B cell (primary cell): ENCODE results near the gene GPR156. TPM values are rescaled to one million over a fixed set of nuclear protein-coding genes. Genes with fewer than 3 reads are reported as not detected.

Source experiments
- ATAC-seq: fragments of 200-7000 bp; cut with Tn5 transposase; one replicate; pipeline ENCODE4 v1.10.0; 2021; ENCODE audit warnings: low read depth, mild to moderate bottlenecking, moderate number of reproducible peaks, moderate library complexity
- CTCF ChIA-PET: fragments of 350-600 bp; sonication (Branson Sonifier 250); formaldehyde crosslinking; loops from one replicate; lab custom pipeline; 2021; ENCODE audit warnings: antibody characterized with exemption, inconsistent platforms; lab: Charles Lee
- POLR2A ChIA-PET: fragments of 350-600 bp; sonication (Branson Sonifier 250); formaldehyde crosslinking; loops from one replicate; lab custom pipeline; 2021; ENCODE audit warnings: antibody characterized with exemption; lab: Charles Lee
- DNase-seq: peaks from one replicate; pipeline ENCODE4 v3.0.0; 2013
- H2AFZ ChIP-seq: 2 replicates; pipeline ENCODE4 v1.6.1; 2012; ENCODE audit warnings: mild to moderate bottlenecking, low read depth, low read length; ENCODE audit not compliant: insufficient read depth, poor library complexity, severe bottlenecking
- H3K27ac ChIP-seq, 2 donors: 1 replicate in 1 of 2; 2 replicates in 1 of 2; pipeline ENCODE4 v1.5.1; 2012 to 2013; ENCODE audit warnings: low read length in 2 of 2, mild to moderate bottlenecking in 2 of 2, moderate library complexity in 1 of 2
- H3K27me3 ChIP-seq, 4 experiments: fragments of 200-600 bp in 1 of 4; sonication (generic) in 1 of 4; replicated peaks in 1 of 4; 1 replicate in 2 of 4; 2 replicates in 2 of 4; pipeline versions ENCODE4 v1.6.1 to v1.7.0; 2013 to 2016; ENCODE audit warnings: low read length in 3 of 4, mild to moderate bottlenecking in 2 of 4, mixed read lengths in 1 of 4, moderate library complexity in 1 of 4; ENCODE audit not compliant: insufficient read depth in 4 of 4, control insufficient read depth in 3 of 4; ENCODE audit errors: control extremely low read depth in 1 of 4
- H3K36me3 ChIP-seq, 2 experiments: replicated peaks in 1 of 2; 1 replicate in 1 of 2; 2 replicates in 1 of 2; pipeline versions ENCODE4 v1.6.1 to v1.7.1; 2013; ENCODE audit warnings: low read length in 1 of 2; ENCODE audit not compliant: insufficient read depth in 2 of 2, control insufficient read depth in 1 of 2; ENCODE audit errors: control extremely low read depth in 1 of 2, extremely low read depth in 1 of 2
- H3K4me1 ChIP-seq, 2 donors: fragments of 200-600 bp in 1 of 2; sonication (generic) in 1 of 2; 1 replicate in 1 of 2; 2 replicates in 1 of 2; pipeline versions ENCODE4 v1.5.1 to v1.6.1; 2013 to 2017; ENCODE audit warnings: low read length in 2 of 2; ENCODE audit not compliant: control insufficient read depth in 2 of 2, insufficient read depth in 2 of 2
- H3K4me2 ChIP-seq: replicated peaks from 2 replicates; pipeline ENCODE3; 2012; ENCODE audit warnings: mild to moderate bottlenecking, low read depth, low read length; ENCODE audit not compliant: poor library complexity, severe bottlenecking
- H3K4me3 ChIP-seq, 5 experiments: fragments of 200-600 bp in 1 of 5; sonication (generic) in 1 of 5; 1 replicate in 3 of 5; 2 replicates in 2 of 5; pipeline versions ENCODE4 v1.5.1 to v1.7.0; 2011 to 2016; ENCODE audit warnings: low read length in 4 of 5, mild to moderate bottlenecking in 4 of 5, low read depth in 2 of 5, control low read depth in 1 of 5, moderate library complexity in 1 of 5; ENCODE audit not compliant: insufficient read depth in 1 of 5; ENCODE audit errors: control extremely low read depth in 1 of 5, extremely low read depth in 1 of 5
- H3K79me2 ChIP-seq: fragments of 200-600 bp; sonication (generic); one replicate; pipeline ENCODE4 v1.6.0; 2016; ENCODE audit warnings: low read length; ENCODE audit not compliant: control insufficient read depth, insufficient read depth
- H3K9ac ChIP-seq: fragments of 200-600 bp; sonication (generic); 2 replicates; pipeline ENCODE4 v1.6.1; 2017; ENCODE audit warnings: mild to moderate bottlenecking, low read length, moderate library complexity
- H3K9me3 ChIP-seq, 3 donors: one replicate each; pipeline versions ENCODE4 v1.6.1 to v1.7.1; 2013; ENCODE audit warnings: low read length in 2 of 3; ENCODE audit not compliant: control insufficient read depth in 2 of 3, insufficient read depth in 1 of 3; ENCODE audit errors: control extremely low read depth in 1 of 3
- H4K20me1 ChIP-seq: 2 replicates; pipeline ENCODE4 v1.6.0; 2012; ENCODE audit warnings: mild to moderate bottlenecking, low read length; ENCODE audit not compliant: insufficient read depth, control insufficient read depth, poor library complexity, severe bottlenecking
- H3K27ac Mint-ChIP-seq: one replicate; pipeline ENCODE4 v1.8.0; 2021; ENCODE audit warnings: mixed read lengths
- H3K27me3 Mint-ChIP-seq: one replicate; pipeline ENCODE4 v1.8.0; 2021; ENCODE audit warnings: mixed read lengths
- H3K4me1 Mint-ChIP-seq: one replicate; pipeline ENCODE4 v1.8.0; 2021; ENCODE audit warnings: mixed read lengths
- H3K4me3 Mint-ChIP-seq: one replicate; pipeline ENCODE4 v1.8.0; 2021; ENCODE audit warnings: mixed read lengths
- H3K9me3 Mint-ChIP-seq: one replicate; pipeline ENCODE4 v1.8.0; 2022; ENCODE audit warnings: mixed read lengths; ENCODE audit not compliant: insufficient read depth
- CTCF ChIP-seq: fragments of 200-600 bp; IDR thresholded peaks from one replicate; pipeline ENCODE4 v1.8.0; 2022; ENCODE audit warnings: antibody characterized with exemption, mild to moderate bottlenecking
- EZH2 ChIP-seq: IDR thresholded peaks from 2 replicates; pipeline ENCODE4 v1.6.1; 2012; ENCODE audit warnings: borderline replicate concordance, low read depth, mild to moderate bottlenecking, moderate library complexity, low read length; ENCODE audit not compliant: insufficient read depth, poor library complexity, severe bottlenecking
- WGBS: methylation state at CpG from one replicate; pipeline ENCODE4 v1.1.5; 2013; ENCODE audit warnings: missing lambda C conversion rate; ENCODE audit not compliant: insufficient coverage; 5-methylcytosine and 5-hydroxymethylcytosine counted together
- intact Hi-C: fragments of 100-400 bp; cut with micrococcal nuclease; formaldehyde crosslinking; loops from one replicate; pipeline ENCODE4 v1.10.0; 2022
- polyA plus RNA-seq: library from polyadenylated mRNA; depleted of rRNA; stranded (reverse); fragments of >200 nt; gene quantifications from 2 replicates; pipeline ENCODE4 v1.2.3, GENCODE V29; 2012
- total RNA-seq, 2 donors: library from RNA; stranded (reverse); fragments of 120-200 nt in 1 of 2; gene quantifications; 1 replicate in 1 of 2; 2 replicates in 1 of 2; pipeline versions ENCODE4 v1.2.3 to v1.2.4, GENCODE V29; 2013 to 2022

Gene GPR156
- total and polyA plus RNA-seq, 2 donors (not counting 1 experiment from before 2014, with no cell fraction given), result 0.03 to 0.20 TPM

- no peaks in the 10 kb centered on the region for H3K4me1 Mint-ChIP-seq
- H4K20me1 ChIP-seq, result no peaks in the 10 kb centered on the region
- H3K27me3 Mint-ChIP-seq, result peaks cover 41% of the 10 kb centered on the region
- no peak overlapping the region for H3K4me2 ChIP-seq
- H3K4me3 ChIP-seq, result no peak overlapping the region
- no peaks in the 10 kb centered on the region for H3K9me3 ChIP-seq
- H3K27ac Mint-ChIP-seq, result no peak overlapping the region
- no peaks in the 10 kb centered on the region for H3K79me2 ChIP-seq
- H2AFZ ChIP-seq, result no peak overlapping the region
- no peak for DNase-seq
- no peaks in the 10 kb centered on the region for H3K9me3 Mint-ChIP-seq
- ATAC-seq, result no peak
- H3K4me3 Mint-ChIP-seq, result no peak overlapping the region
- peaks cover 0 to 8% (median 5%) of the 10 kb centered on the region in 4 experiments for H3K27me3 ChIP-seq
- intact Hi-C loops, result loop anchor here (10.0 kb wide), 1 partner anchor 549 kb away; no protein-coding TSS in a partner anchor
- no peak overlapping the region for H3K9ac ChIP-seq
- POLR2A ChIA-PET, result no interaction called here
- TF ChIP-seq CTCF (no peak), EZH2 (no peak)
- H3K36me3 ChIP-seq, result no peaks in the 10 kb centered on the region
- H3K27ac ChIP-seq, result no peak overlapping the region
- no peaks in the 10 kb centered on the region for H3K4me1 ChIP-seq
- CTCF ChIA-PET, result interaction anchor here (0.6 to 4.2 kb wide), 7 partner anchors 23 to 550 kb away, joined by 3 to 116 read pairs (median 6); no protein-coding TSS in a partner anchor
Measured at GRCh38 chr3:120245386-120245785, 39.6 kb downstream of the GPR156 start.

- no peak overlapping the region for H3K27ac Mint-ChIP-seq
Measured at GRCh38 chr3:120244834-120245225, 40.2 kb downstream of the GPR156 start.

More at GRCh38 chr3:120244834-120245225, 40.2 kb downstream of the GPR156 start:
- POLR2A ChIA-PET, result no interaction called here
- H3K36me3 ChIP-seq, result no peaks in the 10 kb centered on the region
- no peak for DNase-seq
- Mint-ChIP-seq H3K9me3 (no peaks in the 10 kb centered on the region), H3K27me3 (peaks cover 35% of the 10 kb centered on the region), H3K4me1 (no peaks in the 10 kb centered on the region), H3K4me3 (no peak overlapping the region)
- CTCF ChIA-PET, result interaction anchor here (0.6 to 4.2 kb wide), 12 partner anchors 17 to 550 kb away, joined by 3 to 116 read pairs (median 6); partner anchors contain the start of gene NDUFB4
- ATAC-seq, result no peak
- no peaks in the 10 kb centered on the region for H3K4me1 ChIP-seq
- no peak overlapping the region for H3K9ac ChIP-seq
- H3K4me3 ChIP-seq, result no peak overlapping the region
- intact Hi-C loops, result loop anchor here (5.0 to 10.0 kb wide), 2 partner anchors 353 to 550 kb away; no protein-coding TSS in a partner anchor
- no peak for TF ChIP-seq CTCF
- no peaks in the 10 kb centered on the region for H3K79me2 ChIP-seq
- peaks cover 0 to 12% (median 5%) of the 10 kb centered on the region in 4 experiments for H3K27me3 ChIP-seq
- no peak overlapping the region for H3K4me2 ChIP-seq
- WGBS, result 33% methylated on average over 1 of the region's 3 CpGs
- no peaks in the 10 kb centered on the region for H3K9me3 ChIP-seq
- H3K27ac ChIP-seq, result no peak overlapping the region
- H4K20me1 ChIP-seq, result no peaks in the 10 kb centered on the region
- H2AFZ ChIP-seq, result no peak overlapping the region
